ENCODE measurements around the gene GJB2. TPM values are rescaled to one million over a fixed set of nuclear protein-coding genes. Genes with fewer than 3 reads are reported as not detected.

Gene GJB2
- 10 to 100 TPM; 41.5 to 50.4 TPM for total RNA-seq

- H3K4me3 ChIP-seq: peak within 1 kb of the TSS; percentile 71
- peak within 1 kb of the TSS; percentile 58 to 87 for H3K9ac ChIP-seq (ENCODE audit: low read depth in 2 of 2, low read length in 2 of 2)
- H3K36me3 ChIP-seq: no peaks in the 10 kb centered on the region
- peaks cover 5% of the 10 kb centered on the region for H3K4me1 ChIP-seq
- no peaks in the 10 kb centered on the region for H3K9me3 ChIP-seq
- H3K27me3 ChIP-seq: peaks cover 34% of the 10 kb centered on the region
- peak within 1 kb of the TSS; percentile 73 for H3K27ac ChIP-seq
- intact Hi-C loops (cut with DNase I): loop anchor here (10.0 kb wide), 1 partner anchor 732 kb away; no protein-coding TSS in a partner anchor
- peak; percentile 76 for DNase-seq
- no peak for TF ChIP-seq CTCF (IDR thresholded peaks at IDR 0.05)
Measured at GRCh38 chr13:20192836-20193161, at the start of gene GJB2. Gene GJB2, minus strand, starts transcription at chr13:20192938. Its CDS starts 3,357 bp downstream, at chr13:20189581.

- DNase-seq: no peak
- no peaks in the 10 kb centered on the region for H3K27me3 ChIP-seq
- no peaks in the 10 kb centered on the region for H3K9me3 ChIP-seq
- no peak overlapping the region for H3K27ac ChIP-seq
- H3K4me3 ChIP-seq: no peak overlapping the region
- H3K9ac ChIP-seq (ENCODE audit: low read depth in 2 of 2, low read length in 2 of 2): no peak overlapping the region
- TF ChIP-seq CTCF (IDR thresholded peaks at IDR 0.05): no peak
- H3K4me1 ChIP-seq: no peaks in the 10 kb centered on the region
- no peaks in the 10 kb centered on the region for H3K36me3 ChIP-seq
- intact Hi-C loops (cut with DNase I): no loop called here
Measured at GRCh38 chr13:20241593-20241992, 48.9 kb upstream of the GJB2 start.

- Histone ChIP-seq H3K9ac (ENCODE audit: low read depth in 2 of 2, low read length in 2 of 2) (no peak overlapping the region), H3K4me3 (no peak overlapping the region), H3K4me1 (no peaks in the 10 kb centered on the region), H3K9me3 (no peaks in the 10 kb centered on the region), H3K36me3 (no peaks in the 10 kb centered on the region), H3K27ac (no peak overlapping the region), H3K27me3 (no peaks in the 10 kb centered on the region)
- intact Hi-C loops (cut with DNase I): no loop called here
- no peak for TF ChIP-seq CTCF (IDR thresholded peaks at IDR 0.05)
- no peak for DNase-seq
Measured at GRCh38 chr13:20239748-20240147, 47.0 kb upstream of the GJB2 start.

- H3K4me1 ChIP-seq: peaks cover 4% of the 10 kb centered on the region
- H3K27ac ChIP-seq: no peak overlapping the region
- DNase-seq: no peak
- TF ChIP-seq CTCF (IDR thresholded peaks at IDR 0.05): no peak
- intact Hi-C loops (cut with DNase I): no loop called here
- H3K4me3 ChIP-seq: peak overlapping the region; percentile 33
- no peaks in the 10 kb centered on the region for H3K36me3 ChIP-seq
- H3K27me3 ChIP-seq: peaks cover 31% of the 10 kb centered on the region
- peak overlapping the region in 1 of 2 donors; percentile 35 for H3K9ac ChIP-seq (ENCODE audit: low read depth in 2 of 2, low read length in 2 of 2)
- H3K9me3 ChIP-seq: no peaks in the 10 kb centered on the region
Measured at GRCh38 chr13:20232556-20233277, 40.0 kb upstream of the GJB2 start.

- TF ChIP-seq CTCF (IDR thresholded peaks at IDR 0.05): no peak
- no peak for DNase-seq
- Histone ChIP-seq H3K36me3 (no peaks in the 10 kb centered on the region), H3K4me1 (peaks cover 4% of the 10 kb centered on the region), H3K9ac (ENCODE audit: low read depth in 2 of 2, low read length in 2 of 2) (peak within 1 kb of the TSS in 1 of 2 donors; percentile 35), H3K9me3 (no peaks in the 10 kb centered on the region), H3K27ac (no peak within 1 kb of the TSS), H3K4me3 (peak within 1 kb of the TSS; percentile 33), H3K27me3 (peaks cover 31% of the 10 kb centered on the region)
- intact Hi-C loops (cut with DNase I): no loop called here
Measured at GRCh38 chr13:20231839-20232555, 39.3 kb upstream of the GJB2 start, which contains the start of gene GJB6. Gene GJB6, minus strand, starts transcription at chr13:20232319. Its CDS starts 8,839 bp downstream, at chr13:20223480.

Measured in colonic mucosa (tissue), 4 donors.